Measurements from ENCODE around the gene P2RX1.

P2RX1 gene

GRCh38 chr17:3885970-3886369 is 30.3 kb downstream of the P2RX1 start:
- H3K9ac ChIP-seq (ENCODE audit: low read length), result no peak overlapping the region
- no peak overlapping the region for H3K27ac ChIP-seq (ENCODE audit: low read depth, low read length, poor library complexity, severe bottlenecking)
- no peaks in the 10 kb centered on the region for H3K9me3 ChIP-seq (ENCODE audit: low read length)
- H4K20me1 ChIP-seq (ENCODE audit: insufficient read depth, low read length), result no peaks in the 10 kb centered on the region
- no peak for TF ChIP-seq CTCF (IDR thresholded peaks at IDR 0.05; ENCODE audit: low read length)
- no peak for TF ChIP-seq EZH2 (IDR thresholded peaks at IDR 0.05; ENCODE audit: borderline replicate concordance, low read length)
- no peaks in the 10 kb centered on the region for H3K4me1 ChIP-seq (ENCODE audit: insufficient read depth, low read length, severe bottlenecking)
- H2AFZ ChIP-seq (ENCODE audit: low read length), result no peak overlapping the region
- H3K9me2 ChIP-seq (ENCODE audit: low read depth, low read length), result no peaks in the 10 kb centered on the region
- no peak overlapping the region for H3K4me3 ChIP-seq (ENCODE audit: low read depth, low read length, poor library complexity, severe bottlenecking)
- no peaks in the 10 kb centered on the region; the same call in 1 of the 2 replicates for H3K27me3 ChIP-seq (ENCODE audit: insufficient read depth, low read length)
- no peaks in the 10 kb centered on the region for H3F3A ChIP-seq (ENCODE audit: insufficient read depth, low read length)
- H3K36me3 ChIP-seq (ENCODE audit: insufficient read depth, low read length), result no peaks in the 10 kb centered on the region
- no peak overlapping the region for H3K4me2 ChIP-seq (ENCODE audit: low read length)
- no peaks in the 10 kb centered on the region for H3K79me2 ChIP-seq (ENCODE audit: insufficient read depth, low read length)

- Histone ChIP-seq H3K4me1 (ENCODE audit: insufficient read depth, low read length, severe bottlenecking) (no peaks in the 10 kb centered on the region), H3K4me2 (ENCODE audit: low read length) (no peak overlapping the region), H3F3A (ENCODE audit: insufficient read depth, low read length) (no peaks in the 10 kb centered on the region), H3K27ac (ENCODE audit: low read depth, low read length, poor library complexity, severe bottlenecking) (no peak overlapping the region), H3K36me3 (ENCODE audit: insufficient read depth, low read length) (no peaks in the 10 kb centered on the region), H2AFZ (ENCODE audit: low read length) (no peak overlapping the region), H4K20me1 (ENCODE audit: insufficient read depth, low read length) (no peaks in the 10 kb centered on the region), H3K9me3 (ENCODE audit: low read length) (no peaks in the 10 kb centered on the region), H3K9ac (ENCODE audit: low read length) (no peak overlapping the region), H3K27me3 (ENCODE audit: insufficient read depth, low read length) (no peaks in the 10 kb centered on the region; the same call in 1 of the 2 replicates), H3K79me2 (ENCODE audit: insufficient read depth, low read length) (no peaks in the 10 kb centered on the region), H3K9me2 (ENCODE audit: low read depth, low read length) (no peaks in the 10 kb centered on the region), H3K4me3 (ENCODE audit: low read depth, low read length, poor library complexity, severe bottlenecking) (no peak overlapping the region)
- TF ChIP-seq EZH2 (IDR thresholded peaks at IDR 0.05; ENCODE audit: borderline replicate concordance, low read length), result no peak
- TF ChIP-seq CTCF (IDR thresholded peaks at IDR 0.05; ENCODE audit: low read length), result no peak
Observed at GRCh38 chr17:3885271-3885670, 31.0 kb downstream of the P2RX1 start.

- H3F3A ChIP-seq (ENCODE audit: insufficient read depth, low read length), result no peaks in the 10 kb centered on the region
- no peaks in the 10 kb centered on the region for H3K9me3 ChIP-seq (ENCODE audit: low read length)
- H3K9me2 ChIP-seq (ENCODE audit: low read depth, low read length), result no peaks in the 10 kb centered on the region
- no peak overlapping the region for H3K4me2 ChIP-seq (ENCODE audit: low read length)
- no peak overlapping the region for H3K4me3 ChIP-seq (ENCODE audit: low read depth, low read length, poor library complexity, severe bottlenecking)
- H3K36me3 ChIP-seq (ENCODE audit: insufficient read depth, low read length), result no peaks in the 10 kb centered on the region
- TF ChIP-seq CTCF (IDR thresholded peaks at IDR 0.05; ENCODE audit: low read length) (no peak), EZH2 (IDR thresholded peaks at IDR 0.05; ENCODE audit: borderline replicate concordance, low read length) (no peak)
- H2AFZ ChIP-seq (ENCODE audit: low read length), result no peak overlapping the region
- H4K20me1 ChIP-seq (ENCODE audit: insufficient read depth, low read length), result no peaks in the 10 kb centered on the region
- H3K79me2 ChIP-seq (ENCODE audit: insufficient read depth, low read length), result no peaks in the 10 kb centered on the region
- H3K4me1 ChIP-seq (ENCODE audit: insufficient read depth, low read length, severe bottlenecking), result no peaks in the 10 kb centered on the region
- H3K9ac ChIP-seq (ENCODE audit: low read length), result no peak overlapping the region
- H3K27me3 ChIP-seq (ENCODE audit: insufficient read depth, low read length), result no peaks in the 10 kb centered on the region; the same call in 1 of the 2 replicates
- H3K27ac ChIP-seq (ENCODE audit: low read depth, low read length, poor library complexity, severe bottlenecking), result no peak overlapping the region
Observed at GRCh38 chr17:3884188-3884587, 32.1 kb downstream of the P2RX1 start.
